ENCODE data around the gene ITGB6.
"Not testable (repeated sequence)": the region's sequence is repeated elsewhere in the genome, so short reads cannot be mapped to it uniquely, and the experiment has no call there.

The ITGB6 gene

DNA sequence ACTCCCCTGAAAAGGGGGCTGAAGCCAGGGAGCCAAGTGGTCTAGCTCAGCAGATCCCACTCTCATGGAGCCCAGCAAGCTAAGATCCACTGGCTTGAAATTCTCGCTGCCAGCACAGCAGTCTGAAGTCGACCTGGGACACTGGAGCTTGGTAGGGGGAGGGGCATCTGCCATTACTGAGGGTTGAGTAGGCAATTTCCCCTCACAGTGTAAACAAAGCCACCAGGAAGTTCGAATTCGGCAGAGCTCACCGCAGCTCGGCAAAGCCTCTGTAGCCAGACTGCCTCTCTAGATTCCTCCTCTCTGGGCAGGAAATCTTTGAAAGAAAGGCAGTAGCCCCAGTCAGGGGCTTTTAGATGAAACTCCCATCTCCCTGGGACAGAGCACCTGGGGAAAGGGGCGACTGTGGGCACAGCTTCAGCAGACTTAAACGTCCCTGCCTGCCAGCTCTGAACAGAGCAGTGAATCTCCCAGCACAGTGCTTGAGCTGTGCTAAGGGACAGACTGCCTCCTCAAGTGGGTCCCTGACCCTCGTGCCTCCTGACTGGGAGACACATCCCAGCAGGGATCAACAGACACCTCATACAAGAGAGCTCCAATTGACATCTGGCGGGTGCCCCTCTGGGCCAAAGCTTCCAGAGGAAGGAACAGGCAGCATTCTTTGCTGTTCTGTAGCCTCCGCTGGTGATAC is 18.8 kb downstream of the ITGB6 start:
- DNase-seq = peak; percentile 71

DNA sequence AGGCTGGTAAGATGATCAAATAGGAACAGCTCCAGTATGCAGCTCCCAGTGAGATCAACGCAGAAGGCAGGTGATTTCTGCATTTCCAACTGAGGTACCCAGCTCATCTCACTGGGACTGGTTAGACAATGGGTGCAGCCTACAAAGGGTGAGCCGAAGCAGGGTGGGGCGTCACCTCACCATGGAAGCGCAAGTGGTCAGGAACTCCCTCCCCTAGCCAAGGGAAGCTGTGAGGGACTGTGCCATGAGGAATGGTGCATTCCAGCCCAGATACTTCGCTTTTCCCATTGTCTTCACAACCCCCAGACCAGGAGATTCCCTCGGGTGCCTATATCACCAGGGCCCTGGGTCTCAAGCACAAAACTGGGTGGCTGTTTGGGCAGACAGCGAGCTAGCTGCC is 19.4 kb downstream of the ITGB6 start:
- not testable (repeated sequence) for DNase-seq

GRCh38 chr2:160180172-160180571 is 19.9 kb downstream of the ITGB6 start:
- no peak for DNase-seq

DNA sequence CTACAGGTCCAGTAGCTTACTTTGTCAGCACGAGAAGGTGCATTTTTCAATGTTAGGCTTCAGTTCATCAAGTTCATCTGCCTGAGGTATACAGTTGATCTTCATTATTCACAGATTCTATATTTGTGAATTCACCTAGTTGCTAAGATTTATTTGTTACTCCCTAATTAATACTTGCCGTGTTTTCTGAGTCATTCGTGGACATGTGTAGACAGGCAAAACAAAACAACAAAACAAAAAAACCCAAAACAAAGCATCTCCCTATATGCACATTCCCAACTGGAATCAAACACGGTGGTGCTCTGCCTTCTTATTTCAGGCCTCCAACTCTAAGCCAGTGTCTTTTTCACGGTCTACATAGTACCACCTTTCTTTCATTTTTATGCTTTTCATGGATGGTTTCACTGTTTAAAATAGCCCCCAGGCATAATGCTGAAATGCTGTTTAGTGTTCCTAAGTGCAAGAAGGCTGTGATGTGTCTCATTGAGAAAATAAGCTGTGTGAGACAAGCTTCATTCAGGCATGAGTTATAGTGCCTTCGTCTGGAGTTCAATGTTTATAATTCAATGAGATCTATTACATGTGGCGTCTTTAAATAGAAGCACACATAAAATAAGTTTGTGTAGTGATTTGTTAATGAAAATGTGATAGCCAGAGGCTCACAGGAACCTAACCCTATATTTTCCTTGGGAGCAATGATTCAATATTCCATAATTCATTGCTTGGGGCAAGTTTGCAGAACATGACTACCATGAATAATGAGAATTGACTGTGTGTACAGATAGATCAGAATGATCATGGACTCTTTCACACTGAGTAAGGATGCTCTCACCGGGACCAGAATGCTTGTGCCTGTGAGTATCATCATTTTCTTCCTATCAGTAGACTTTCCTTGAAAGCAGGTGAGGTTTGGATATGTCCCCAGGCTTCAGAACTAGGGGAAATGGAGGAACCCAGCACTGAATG is 24.6 kb downstream of the ITGB6 start:
- no peak for DNase-seq

DNA sequence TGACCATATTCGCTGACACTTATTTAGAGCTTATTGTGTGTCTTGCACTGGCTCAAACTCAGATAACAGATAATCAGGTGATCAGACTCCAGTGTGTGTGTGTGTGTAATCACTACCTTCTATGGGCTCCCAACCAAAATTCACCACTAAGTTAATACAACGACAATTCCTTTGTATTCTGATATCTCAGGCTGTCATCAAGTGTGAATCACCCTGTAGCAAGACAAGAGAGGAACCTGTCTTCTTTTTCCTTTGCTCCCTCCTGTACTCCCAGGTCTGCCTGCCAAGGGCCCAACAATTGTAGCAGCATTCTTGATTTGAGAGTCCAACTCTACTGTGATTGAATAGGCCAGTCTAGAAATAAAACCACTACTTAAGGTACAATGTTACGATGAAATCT is 25.8 kb downstream of the ITGB6 start:
- DNase-seq = no peak

- no peak for DNase-seq
Measured at GRCh38 chr2:160169988-160170387, 30.1 kb downstream of the ITGB6 start.

GRCh38 chr2:160169471-160169870 is 30.6 kb downstream of the ITGB6 start:
- DNase-seq = no peak

- no peak for DNase-seq
Measured at GRCh38 chr2:160168878-160169277, 31.2 kb downstream of the ITGB6 start.

- no peak for DNase-seq
Measured at GRCh38 chr2:160167089-160167740, 32.9 kb downstream of the ITGB6 start.

- DNase-seq = no peak
Measured at GRCh38 chr2:160165996-160166395, 34.1 kb downstream of the ITGB6 start.

DNA sequence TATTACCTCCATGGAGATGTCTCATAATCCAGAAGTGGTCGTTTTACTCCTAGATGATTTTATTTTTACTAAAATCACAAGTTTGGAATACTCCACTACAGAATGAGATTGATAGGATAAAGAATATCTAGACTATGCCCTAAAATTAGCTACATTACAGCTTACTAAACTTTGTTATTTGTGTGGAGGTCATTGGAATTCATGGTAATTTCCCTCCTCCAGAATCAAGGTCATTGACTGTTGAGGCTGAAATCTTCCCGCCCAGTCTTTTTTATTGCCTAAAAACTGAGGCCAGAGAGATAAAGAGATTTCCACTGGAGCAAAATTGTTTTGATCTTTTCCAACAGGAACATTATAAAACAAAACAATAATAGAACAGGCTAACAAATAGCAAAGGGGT is 35.0 kb downstream of the ITGB6 start:
- no peak for DNase-seq

GRCh38 chr2:160157861-160158829 is 41.9 kb downstream of the ITGB6 start:
- DNase-seq = no peak

- no peak for DNase-seq
Measured at GRCh38 chr2:160156665-160157064, 43.4 kb downstream of the ITGB6 start.

- DNase-seq = no peak
Measured at GRCh38 chr2:160156100-160156499, 44.0 kb downstream of the ITGB6 start.

- DNase-seq = not testable (repeated sequence)
Measured at GRCh38 chr2:160148419-160148818, 51.7 kb downstream of the ITGB6 start.

GRCh38 chr2:160145471-160145870 is 54.6 kb downstream of the ITGB6 start:
- no peak for DNase-seq

GRCh38 chr2:160144280-160144990 is 55.6 kb downstream of the ITGB6 start:
- no peak for DNase-seq

DNA sequence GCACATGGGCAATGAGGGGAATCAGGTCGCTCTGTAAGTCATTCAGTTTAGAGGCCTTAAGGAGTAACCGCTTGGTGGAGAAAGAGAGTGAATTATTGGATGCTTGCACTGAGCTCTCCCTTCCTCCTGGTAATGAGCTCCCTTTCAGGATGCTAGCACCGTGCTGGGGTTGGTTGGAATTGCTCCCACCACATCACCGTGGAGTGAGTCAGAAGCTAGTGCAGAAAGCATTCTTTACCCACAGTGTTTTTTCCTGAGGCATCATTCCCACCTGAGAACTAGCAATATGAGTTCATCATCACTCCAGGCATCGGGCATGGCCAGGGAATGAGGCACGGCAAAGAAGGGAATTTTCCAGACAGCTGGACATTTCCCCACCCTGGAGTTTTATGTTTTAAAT is 57.6 kb downstream of the ITGB6 start:
- no peak for DNase-seq

DNA sequence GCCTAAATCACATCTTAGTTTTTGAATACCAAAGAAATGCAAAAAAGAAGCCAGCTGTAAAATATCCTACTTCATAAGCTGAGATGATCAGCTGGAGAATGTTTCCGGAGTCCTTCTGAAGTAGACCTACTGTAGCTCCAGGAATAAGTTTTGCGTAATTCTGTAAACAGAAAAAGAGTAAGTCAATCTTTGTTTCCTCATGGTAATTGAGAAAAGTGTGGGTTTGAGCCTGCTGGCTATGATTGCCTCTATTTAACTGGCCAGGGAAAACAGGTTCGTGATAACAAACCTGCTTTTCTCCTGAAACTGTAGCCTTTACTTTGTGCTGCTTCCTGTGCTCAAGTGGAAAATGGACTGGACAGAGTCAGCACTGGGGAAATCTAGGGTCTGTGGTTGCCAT is 58.2 kb downstream of the ITGB6 start:
- DNase-seq = no peak

DNA sequence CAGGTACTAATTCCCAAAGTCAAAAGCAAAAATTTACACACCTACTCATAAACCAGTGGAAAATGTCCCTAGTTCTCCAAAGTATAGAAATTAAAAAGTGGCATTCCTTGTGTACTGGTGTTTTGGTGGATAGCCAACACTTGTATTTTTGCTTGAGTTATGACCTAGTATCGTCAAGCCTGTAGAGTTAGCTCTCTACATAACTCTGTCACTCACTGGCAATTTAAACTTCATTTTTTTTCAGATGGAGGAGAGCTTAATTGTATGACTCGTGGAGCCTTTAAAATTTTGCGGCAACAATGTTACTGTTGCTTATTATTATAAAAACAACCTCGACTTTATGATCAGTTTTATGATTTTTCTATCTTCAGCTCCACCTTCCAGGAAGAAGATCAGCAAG is 58.7 kb downstream of the ITGB6 start:
- DNase-seq = no peak

DNA sequence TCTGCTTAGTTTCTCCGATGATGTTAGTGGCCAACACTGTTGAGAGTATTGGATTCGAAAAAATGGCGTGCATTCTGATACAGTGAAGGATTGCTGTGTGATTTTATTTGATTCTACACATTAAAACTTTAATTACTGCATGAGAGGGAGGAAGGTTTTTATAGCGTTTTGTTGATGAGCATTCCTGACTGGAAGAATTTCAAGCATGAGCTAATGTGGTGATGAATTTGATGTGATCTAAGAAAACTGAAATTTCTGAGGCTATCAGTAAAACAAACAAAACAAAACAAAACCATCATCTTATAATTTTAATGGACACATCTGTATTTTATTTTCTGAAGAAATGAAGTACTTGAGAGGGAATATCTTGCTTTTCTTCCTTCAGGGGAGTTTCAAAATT is 59.6 kb downstream of the ITGB6 start:
- no peak for DNase-seq

GRCh38 chr2:160139991-160140390 is 60.1 kb downstream of the ITGB6 start:
- no peak for DNase-seq

All from NCI-H2029 (cell line).